Fibroblast of skin of left biceps (primary cell): ENCODE measurements around the gene CDX1.

ENCODE experiments used
- DNase-seq, 2 experiments: peaks; one replicate each; pipeline ENCODE4 v3.0.0-alpha.2; 2013; ENCODE audit warnings: low read depth in 2 of 2

The CDX1 gene

DNA sequence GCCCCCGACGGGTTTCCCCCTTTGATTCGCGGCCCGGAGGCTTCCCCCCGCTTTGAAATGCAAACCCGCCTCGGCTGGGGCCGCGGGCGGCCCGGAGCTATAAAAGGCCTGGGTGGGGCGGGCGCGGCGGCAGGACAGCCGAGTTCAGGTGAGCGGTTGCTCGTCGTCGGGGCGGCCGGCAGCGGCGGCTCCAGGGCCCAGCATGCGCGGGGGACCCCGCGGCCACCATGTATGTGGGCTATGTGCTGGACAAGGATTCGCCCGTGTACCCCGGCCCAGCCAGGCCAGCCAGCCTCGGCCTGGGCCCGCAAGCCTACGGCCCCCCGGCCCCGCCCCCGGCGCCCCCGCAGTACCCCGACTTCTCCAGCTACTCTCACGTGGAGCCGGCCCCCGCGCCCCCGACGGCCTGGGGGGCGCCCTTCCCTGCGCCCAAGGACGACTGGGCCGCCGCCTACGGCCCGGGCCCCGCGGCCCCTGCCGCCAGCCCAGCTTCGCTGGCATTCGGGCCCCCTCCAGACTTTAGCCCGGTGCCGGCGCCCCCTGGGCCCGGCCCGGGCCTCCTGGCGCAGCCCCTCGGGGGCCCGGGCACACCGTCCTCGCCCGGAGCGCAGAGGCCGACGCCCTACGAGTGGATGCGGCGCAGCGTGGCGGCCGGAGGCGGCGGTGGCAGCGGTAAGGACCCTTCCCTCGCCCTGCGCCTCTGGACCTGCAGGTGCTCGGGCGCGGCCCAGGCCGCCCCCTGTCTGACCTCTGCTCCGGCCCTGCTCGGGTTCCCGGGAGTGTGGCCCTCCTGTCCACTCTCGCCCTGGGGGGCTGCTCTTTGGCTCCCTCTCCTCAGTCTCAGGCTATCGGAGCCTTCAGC is at the start of gene CDX1:
Gene CDX1 (plus strand): TSS at position 129 of the 862 bp plus-strand sequence. CDS start 99 bp downstream, at position 228.
- no peak for DNase-seq

DNA sequence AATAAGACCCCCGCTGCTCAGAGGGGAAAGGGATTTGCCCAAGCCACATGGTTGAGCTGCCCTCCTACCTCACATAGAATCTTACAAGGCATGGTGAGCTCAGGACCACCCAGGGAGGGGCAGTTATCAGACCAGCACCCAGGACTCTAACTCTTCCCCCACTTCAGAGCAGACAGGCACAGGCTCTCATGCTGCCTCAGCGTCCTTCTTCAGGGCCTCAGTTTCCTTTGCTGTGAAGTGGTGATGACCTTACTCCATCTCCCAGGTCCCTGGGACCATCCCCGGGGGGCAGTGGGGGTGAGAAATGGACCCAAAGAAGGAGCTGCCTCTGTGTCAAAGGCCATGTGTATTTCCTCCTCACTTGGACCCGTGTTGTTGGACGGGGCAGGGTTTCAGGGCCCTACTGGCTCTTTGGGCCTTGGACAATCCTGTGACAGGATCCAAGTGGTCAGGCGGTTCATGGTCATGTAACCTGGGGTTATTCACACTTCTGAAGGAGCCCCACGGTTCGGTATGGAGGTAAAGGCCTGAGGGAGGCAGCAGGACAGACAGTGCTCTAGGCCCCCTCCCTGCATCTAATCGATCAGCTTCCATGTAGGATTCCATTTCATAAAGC is 48.5 kb upstream of the CDX1 start:
- no peak for DNase-seq

DNA sequence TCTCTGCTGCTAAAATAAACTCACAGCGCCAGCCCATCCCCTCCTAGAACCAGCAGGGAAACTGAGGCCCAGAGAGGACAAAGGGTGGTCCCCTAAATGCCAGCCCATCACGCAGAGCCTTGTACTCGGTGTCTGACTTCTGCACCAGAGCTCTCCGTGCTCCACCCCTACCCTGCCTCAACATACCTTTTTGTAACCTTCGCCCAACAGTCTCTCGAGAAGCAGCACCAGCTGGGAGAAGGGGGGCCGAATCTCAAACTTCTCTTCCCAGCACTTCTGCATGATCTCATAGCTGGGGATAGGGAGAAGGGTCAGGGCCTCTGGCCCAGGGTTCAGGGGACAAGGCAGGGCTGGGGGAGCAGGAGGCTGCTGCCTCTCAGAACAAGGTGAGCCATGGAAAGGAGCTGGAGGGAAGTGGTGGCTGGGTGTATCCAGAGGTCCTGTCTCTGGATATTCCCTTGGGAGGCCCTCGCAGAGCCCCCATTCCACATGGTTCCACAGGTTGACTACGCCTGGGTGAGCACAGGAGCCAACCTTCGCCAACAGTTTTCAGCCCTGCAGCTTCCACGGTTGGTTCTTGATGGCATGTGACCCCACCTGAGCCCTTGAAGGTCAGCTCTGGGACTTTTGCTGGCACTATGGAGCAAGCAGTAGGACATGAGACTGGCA is 47.9 kb upstream of the CDX1 start:
- DNase-seq: no peak

DNA sequence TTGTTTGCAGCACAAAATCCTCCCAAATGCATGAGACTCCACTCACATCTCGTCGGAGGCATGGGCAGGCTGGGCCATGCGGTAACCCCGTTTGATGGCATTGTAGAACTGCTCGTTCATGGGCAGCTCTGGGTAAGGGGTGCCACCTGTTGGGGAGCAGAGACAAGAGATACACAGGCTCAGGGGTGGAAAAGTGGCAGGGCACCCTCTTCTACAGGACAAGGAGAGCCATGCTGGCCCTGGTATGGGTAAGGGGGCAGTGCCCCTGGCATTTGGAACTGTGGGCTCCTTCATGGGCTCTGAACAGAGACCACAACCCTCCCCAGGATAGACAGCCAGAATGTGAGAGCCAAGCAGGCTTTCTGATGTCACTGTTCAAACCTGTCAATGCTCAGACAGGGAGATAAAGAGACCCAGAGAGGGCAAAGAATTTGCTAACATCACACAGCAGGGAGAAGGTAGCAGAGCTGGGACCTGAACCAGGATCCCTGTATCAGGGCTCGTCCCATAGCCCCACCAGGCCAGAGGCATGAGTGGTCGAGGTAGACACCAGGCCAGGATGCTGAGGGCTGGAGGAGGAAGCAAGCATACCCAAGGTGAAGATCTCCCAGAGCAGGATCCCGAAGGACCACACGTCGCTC is 47.0 kb upstream of the CDX1 start:
- DNase-seq: no peak

DNA sequence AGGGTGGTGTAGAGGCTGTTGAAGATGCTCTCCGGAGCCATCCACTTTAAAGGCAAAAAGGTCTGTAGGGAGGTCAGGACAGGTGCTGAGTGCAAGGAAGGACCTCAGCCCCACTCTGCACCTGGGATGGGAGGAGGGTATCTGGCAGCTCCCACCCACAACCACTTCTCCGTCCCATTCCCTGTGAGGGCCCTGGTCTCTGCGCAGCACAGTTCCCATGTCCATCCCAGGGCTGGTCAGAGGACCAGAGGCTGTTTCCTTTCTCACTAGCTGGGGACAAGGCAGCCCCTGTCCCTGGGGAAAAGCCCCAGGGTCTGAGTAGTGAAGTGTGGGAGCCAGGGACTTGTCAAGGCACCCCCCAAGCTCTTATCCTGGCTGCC is 46.5 kb upstream of the CDX1 start:
- DNase-seq: no peak

DNA sequence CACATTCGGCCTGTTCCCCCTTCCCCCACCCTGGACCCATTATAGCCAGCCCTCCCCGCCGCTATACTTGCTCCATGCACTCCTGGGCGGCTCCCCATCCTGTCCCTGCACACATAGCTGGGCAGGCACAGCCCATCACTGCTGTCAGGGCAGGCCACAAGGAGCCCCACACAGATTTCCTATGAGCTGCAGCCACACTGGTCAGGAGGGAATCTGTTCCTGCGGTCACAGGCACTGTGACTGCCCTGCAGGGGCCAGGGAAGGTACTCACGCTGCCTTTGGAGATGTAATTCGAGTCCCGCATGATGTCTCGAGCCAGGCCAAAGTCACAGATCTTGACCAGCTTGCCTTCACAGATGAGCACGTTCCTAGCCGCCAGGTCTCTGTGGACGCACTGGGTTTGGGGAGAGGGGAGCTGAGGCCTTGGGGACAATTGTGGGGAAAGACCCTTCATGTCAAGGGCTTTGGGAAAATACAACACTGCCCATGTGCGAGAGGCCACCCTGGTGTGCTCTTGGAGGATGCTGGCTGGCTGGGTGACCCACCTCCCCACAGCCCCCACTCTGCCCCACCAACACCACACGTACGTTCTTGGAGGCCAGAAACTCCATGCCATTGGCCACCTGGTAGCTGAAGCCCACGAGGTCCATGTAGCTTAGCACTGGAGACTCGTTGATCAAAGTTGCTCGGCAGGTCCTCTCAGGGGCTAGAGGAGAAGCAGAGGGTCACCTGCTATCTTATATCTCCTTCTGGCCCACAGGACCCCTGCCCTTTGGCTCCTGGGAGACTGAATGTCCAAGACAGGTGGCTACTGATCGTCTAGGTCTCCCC is 45.7 kb upstream of the CDX1 start:
- DNase-seq: no peak

DNA sequence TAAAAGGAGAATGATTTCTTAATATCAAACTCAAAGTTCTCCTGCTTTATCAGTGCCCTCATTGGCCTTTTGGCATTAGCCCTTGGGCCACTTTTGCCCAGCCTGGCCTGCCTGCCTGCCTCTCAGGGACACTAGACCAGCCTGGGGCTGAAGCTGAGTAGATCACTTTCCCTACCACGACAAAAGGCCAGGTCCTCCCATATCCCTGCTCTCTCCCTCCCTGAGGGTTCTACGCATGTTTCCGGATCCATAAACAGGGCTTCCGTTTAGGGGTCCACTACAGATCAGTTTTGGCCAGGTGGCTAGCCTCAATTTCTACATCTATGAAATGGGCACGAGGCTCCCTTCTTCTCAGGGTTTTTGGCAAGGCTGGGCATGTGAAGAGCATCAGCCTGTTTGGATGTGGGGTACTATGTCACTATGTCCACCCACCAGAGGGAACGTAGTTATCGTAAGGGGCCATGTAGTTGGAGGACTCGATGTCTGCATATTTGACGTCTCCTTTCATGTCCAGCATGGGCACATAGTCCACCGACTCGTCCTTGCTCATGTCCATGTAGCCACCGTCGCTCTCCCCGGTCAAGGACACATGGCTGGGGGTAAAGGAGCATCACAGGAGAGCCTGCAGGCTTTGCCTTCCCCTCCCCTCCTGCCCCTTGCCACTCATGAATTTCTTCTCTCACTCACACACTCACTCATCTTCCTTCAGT is 45.0 kb upstream of the CDX1 start:
- DNase-seq: no peak

DNA sequence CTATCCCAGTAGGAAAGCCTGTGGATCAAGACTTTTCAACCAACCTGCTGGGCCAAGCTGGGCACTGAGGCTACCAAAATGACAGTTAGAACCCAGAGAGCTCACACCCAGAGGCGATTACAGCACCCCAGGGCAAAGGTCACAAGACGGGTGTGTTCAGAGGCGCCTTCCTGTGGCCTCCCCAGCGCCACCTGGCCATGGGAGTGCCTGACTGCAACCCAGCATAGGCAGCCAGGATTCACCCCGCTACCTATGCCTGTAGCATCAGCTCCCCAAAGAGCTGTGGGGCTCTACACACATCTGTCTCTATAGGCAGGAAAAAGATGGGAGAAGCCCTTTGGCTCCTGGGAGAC is 44.4 kb upstream of the CDX1 start:
- no peak for DNase-seq

DNA sequence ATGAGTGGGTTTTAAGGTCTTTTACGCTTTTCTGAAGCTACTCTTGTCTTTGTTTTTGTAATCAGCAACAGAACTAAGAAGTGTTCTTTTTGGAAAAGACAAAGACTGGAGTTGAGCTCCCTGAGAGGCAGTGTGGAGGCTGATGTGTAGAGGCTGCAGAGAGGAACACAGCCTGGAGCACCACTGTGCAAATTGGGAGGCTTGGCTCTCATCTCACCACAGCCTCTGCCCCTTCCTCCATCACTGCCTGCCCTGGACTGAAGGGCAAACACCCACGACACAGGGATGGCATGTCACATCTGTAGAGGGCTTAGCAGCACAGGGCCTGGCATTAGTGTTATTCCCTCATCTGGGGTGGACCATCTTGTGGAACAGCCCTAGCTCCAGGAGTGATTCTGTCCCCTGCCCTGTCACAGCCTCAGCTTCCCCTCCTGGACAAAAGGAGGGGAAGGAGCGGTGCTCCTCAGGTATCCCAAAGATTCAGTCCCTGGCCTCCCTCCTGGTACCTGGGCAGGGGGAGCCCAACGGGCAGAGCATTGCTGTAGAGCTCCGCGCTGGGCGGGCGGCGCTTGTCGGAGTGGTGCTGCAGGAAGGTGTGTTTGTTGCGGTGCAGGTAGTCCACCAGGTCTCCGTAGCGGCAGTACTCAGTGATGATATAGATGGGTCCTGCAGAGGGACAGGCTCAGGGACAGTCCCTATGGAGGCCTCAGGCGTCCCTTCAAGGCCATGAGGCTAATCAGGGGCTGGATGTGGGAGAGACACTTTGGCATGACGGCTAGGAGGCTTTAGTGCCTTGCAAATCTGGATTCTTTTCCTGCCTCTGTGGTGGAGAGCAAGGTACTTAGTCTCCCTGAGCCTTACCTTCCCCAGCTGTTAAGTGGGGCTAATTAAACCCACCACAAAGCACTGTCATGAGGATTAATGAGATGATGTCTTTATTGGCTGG is 43.8 kb upstream of the CDX1 start:
- DNase-seq: no peak

DNA sequence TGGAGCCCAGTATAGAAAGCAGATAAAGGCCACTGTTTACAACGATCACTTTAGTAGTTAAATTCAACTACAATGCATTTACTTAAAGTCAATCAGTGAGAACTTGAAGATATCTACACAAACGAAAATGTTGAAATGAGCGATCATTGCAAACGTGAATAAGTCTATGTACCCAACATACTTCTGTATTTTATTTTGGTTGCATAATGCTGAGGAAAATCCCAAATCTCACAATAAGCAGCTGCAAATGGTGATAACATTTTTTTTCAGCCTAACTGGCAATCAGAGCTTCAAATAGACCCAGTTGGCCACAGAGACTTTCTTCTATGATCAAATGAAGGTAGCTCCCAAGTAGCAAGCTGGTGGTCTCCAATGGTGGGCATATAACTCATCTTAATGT is 43.0 kb upstream of the CDX1 start:
- DNase-seq: no peak

DNA sequence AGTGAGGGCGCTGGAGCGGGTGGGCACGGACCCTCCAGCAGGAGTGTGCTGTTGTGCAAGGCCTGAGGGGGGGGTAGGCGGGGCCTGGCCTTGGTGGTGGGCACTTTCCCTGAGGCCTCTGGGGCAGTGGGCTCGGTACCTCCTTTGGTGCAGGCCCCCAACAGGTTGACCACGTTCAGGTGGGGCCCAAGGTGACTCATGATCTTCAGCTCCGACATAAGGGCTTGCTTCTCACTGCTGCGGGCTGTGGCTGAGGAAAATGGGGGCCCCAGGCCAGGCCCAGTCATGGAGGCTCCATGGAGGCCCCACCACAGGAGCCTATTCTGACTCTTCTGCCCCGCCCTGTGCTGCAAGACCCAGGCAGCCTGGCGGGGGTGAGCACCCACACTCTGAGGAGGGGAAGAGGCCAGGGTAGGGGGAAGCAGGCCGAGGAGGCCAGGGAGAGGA is 42.4 kb upstream of the CDX1 start:
- DNase-seq: no peak

DNA sequence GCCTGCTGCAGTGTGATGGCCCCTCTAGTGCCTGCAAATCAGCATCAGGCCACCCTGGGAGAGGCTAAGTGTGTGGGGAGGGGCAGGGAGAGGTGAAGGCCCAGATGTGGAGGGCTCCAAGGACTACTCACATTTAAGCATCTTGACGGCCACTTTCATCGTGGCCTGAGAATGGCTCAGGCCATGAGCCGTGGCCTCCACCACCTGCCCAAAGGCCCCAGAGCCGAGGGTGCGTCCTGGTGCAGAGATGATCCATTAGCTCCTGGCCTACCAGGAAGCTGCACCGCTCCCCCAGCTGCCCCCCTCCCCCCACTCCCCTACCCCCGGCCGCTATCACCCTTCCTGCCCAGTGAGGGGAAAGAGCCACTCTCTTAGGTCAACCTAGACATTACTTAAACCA is 42.0 kb upstream of the CDX1 start:
- DNase-seq: no peak

DNA sequence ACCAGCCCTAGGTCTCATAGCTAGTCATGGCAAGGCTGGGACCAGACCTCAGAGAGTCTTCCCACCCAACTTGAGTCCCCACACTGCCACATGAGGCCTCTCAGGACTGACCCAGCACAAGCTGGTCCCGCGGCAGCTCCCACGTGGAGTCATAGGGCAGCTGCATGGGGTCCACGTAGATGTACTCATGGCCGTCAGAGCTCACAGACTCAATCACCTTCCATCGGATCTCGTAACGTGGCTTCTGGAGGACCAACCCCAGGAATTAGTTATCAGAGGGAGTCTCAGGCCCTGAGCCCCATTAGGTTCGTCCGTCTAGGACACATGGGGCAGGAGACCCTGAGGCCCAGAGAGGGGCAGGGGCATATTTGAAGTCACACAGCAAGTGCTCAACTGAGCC is 41.2 kb upstream of the CDX1 start:
- DNase-seq: no peak

DNA sequence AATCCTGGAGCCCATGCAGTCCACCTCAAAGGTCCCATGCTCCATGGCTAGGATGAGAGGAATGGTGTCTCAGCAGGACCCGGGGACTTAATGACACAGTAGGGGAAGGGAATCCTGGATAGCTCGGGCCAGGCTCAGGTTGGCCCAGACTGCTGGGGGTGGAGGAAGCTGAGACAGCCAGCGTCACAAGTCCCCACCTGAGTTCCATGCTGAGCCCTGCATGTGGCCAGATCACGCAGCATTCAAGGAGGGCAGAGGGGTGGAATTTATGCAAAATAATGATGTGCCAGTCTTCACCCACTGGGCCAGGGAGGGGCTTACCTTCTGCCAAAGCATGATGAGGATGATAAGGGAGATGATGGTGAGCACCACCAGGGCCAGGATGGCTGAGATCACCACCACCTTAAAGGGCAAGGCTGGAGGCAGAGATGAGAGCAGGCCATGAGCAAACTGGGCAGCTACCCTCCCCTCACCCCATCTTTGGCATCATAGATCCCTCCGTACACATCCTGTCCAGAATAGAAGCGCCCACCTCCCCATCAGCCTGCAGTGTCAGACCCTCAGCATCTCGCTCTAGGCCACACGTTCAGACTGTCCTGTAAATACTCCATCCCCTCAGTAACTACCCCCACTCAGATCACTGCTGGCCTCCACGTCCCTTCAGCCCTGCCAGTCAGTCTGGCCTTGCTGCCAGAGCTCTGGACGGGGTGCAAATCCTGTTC is 40.2 kb upstream of the CDX1 start:
- DNase-seq: no peak

DNA sequence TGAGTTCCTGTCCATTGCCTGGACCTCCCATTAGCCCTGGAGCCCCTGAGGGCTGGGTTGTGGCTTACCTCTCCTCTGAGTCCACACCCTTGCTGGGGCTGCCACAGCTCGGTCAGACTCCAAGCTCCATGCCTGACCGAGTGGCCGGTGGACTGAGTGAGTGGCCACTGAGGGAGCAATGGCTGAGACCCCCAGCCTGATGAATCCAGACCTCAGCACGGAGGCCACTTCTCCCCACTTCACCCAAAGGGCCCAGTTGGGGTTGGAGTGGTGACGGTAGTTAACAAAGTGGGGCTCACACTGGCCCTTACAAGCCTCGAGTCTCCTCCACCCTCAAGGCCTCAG is 39.7 kb upstream of the CDX1 start:
- no peak for DNase-seq

DNA sequence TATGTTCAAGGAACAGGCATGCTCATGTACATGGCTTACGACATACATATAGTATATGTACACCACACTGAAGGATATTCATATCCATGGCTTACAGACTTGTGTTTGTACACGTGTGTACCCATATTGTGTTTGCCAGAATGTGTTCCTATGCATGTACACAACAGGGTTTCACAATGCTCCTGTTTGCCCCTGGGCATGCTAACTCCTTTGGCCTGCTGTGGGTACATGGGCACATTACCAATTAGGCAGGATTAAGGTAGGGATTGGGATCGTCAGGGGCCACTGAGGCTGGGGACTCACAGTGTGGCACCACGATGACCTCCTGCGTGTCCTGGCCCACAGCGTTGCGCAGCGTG is 37.1 kb upstream of the CDX1 start:
- no peak for DNase-seq

DNA sequence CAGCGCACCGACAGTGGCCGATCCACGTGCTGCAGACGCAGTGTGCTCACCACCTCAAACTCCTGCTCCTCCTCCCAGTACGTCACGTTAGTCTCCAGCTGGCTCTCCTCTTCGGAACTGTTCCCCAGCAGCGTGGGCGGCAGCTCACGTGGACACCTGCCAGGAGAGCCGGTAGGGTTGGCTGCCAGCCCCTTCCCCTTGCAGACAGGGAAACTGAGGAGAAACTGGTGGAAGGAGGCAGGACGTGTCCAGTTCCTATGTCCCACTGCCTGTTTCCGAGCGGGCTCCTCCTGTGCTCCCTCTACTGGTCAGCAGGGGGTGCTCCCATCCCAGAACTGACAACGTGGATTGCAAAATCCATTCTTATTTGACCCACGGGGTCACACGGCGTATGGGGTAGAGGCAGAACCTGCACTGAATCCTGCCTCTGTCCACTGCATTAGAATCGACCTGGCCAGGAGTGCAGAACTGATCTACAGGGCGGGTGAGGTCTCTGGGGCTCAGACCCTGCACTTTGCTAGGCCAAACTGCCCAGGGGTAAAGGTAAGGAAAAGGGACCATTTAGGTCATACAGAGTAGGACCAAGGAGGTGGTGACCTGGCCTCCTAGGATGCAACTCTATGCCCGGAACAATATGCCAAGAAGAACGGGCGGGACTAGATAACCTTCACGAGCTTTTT is 36.6 kb upstream of the CDX1 start:
- DNase-seq: no peak

DNA sequence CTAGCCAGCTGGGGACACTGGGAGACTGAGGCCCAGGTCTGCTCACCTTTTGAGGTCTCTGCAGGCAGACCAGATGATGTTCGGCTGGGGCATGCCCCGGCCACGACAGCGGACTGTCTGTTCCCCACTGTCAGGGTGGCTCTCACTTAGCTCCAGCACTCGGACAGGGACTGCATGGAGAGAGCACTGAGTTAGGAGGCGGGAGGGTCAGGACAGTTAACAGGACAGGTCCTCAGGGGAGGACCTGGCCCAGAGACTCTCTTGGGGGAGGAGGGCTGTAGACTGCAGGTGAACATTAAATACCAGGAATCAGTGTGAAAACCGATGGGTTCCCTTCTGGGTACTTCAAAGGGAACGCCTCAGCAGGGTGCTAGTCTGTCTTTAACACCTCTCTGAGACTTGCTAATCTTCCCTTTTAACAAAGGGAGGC is 36.1 kb upstream of the CDX1 start:
- DNase-seq: no peak

DNA sequence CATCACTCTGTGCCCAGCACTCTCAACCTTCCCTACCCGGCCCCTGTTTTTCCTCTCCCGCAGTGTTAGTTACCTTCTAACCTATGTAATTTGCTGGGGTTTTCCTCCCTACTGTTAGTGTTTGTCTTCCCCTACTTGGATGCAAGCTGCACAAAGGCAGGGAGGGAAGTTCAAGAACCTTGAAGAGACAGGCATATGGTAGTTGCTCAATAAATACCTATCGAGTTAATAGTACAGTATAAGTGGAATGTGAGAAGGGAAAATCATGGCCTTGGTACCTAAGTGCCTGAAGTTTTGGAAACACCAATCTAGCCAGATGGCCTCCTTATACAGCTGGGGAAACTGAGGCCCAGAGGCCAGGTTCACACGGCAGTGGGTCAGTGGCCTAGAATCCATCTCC is 35.1 kb upstream of the CDX1 start:
- no peak for DNase-seq
